Bone marrow (tissue), 2 donors: ENCODE measurements around the gene VASP.

Source experiments
- DNase-seq, 2 donors: peaks; one replicate each; lab custom pipeline; 2025; lab: John Stamatoyannopoulos, UW

Gene VASP

GRCh38 chr19:45506989-45507871 lies at the start of gene VASP:
TSS of gene VASP (plus strand) at chr19:45507479. CDS start at chr19:45507772, 293 bp downstream.
- peak; percentile 69 to 79 for DNase-seq

GRCh38 chr19:45457776-45458175 lies 49.5 kb upstream of the VASP start:
- no peak for DNase-seq

GRCh38 chr19:45460807-45461347 lies 46.4 kb upstream of the VASP start:
- DNase-seq: no peak

GRCh38 chr19:45462174-45462573 lies 45.1 kb upstream of the VASP start:
- DNase-seq: no peak

GRCh38 chr19:45463241-45463640 lies 44.0 kb upstream of the VASP start:
- no peak for DNase-seq

- DNase-seq: no peak
Measured at GRCh38 chr19:45464274-45464673, 43.0 kb upstream of the VASP start.

GRCh38 chr19:45464852-45465441 lies 42.3 kb upstream of the VASP start:
- no peak for DNase-seq

GRCh38 chr19:45467115-45467455 lies 40.2 kb upstream of the VASP start:
- no peak for DNase-seq

GRCh38 chr19:45467456-45468158 lies 39.7 kb upstream of the VASP start, which contains the start of gene FOSB:
TSS of gene FOSB (plus strand) at chr19:45467996. CDS start at chr19:45468587, 591 bp downstream.
- DNase-seq: peak; percentile 88 to 99

- DNase-seq: peak in 1 of 2 donors; percentile 56
Measured at GRCh38 chr19:45468159-45468651, 39.1 kb upstream of the VASP start.

- DNase-seq: no peak
Measured at GRCh38 chr19:45468803-45469131, 38.5 kb upstream of the VASP start.

- peak; percentile 84 to 88 for DNase-seq
Measured at GRCh38 chr19:45469132-45469944, 37.9 kb upstream of the VASP start.

GRCh38 chr19:45469945-45470761 lies 37.1 kb upstream of the VASP start:
- peak in 1 of 2 donors; percentile 19 for DNase-seq

GRCh38 chr19:45470762-45471081 lies 36.6 kb upstream of the VASP start:
- no peak for DNase-seq

GRCh38 chr19:45471111-45471930 lies 36.0 kb upstream of the VASP start:
- no peak for DNase-seq

- DNase-seq: no peak
Measured at GRCh38 chr19:45471931-45472562, 35.2 kb upstream of the VASP start.

- no peak for DNase-seq
Measured at GRCh38 chr19:45472563-45473366, 34.5 kb upstream of the VASP start.

- DNase-seq: no peak
Measured at GRCh38 chr19:45473367-45473681, 34.0 kb upstream of the VASP start.
